ENCODE measurements around the gene GNS. TPM values are rescaled to one million over a fixed set of nuclear protein-coding genes. Genes with fewer than 3 reads are reported as not detected.

The GNS gene
- total RNA-seq, 1 donor from 2014 or later = 80.2 TPM

DNA sequence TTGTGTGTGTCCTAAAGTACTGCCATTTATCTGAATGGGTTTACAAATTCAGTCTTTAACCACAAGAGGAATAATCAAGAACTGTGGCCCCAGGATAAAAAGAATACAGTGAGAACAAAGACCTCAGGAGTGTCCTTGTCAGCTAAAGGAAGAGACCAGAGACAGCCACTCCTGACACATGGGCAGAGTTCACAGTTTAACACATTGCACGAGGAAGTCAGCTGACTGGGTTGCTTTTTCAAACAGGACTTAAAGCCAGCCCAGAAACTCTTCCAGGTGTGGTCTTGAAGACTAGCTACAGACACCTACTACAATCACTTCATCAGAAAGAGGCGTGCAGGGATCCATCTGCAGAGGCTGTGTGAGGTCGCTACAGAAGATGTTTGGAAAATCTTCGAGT lies 42.8 kb downstream of the GNS start:
- Mint-ChIP-seq H3K27ac (ENCODE audit: unreplicated experiment) (no peak overlapping the region), H3K27me3 (ENCODE audit: unreplicated experiment) (no peaks in the 10 kb centered on the region), H3K4me1 (ENCODE audit: unreplicated experiment) (peaks cover 4% of the 10 kb centered on the region), H3K36me3 (ENCODE audit: low read depth, unreplicated experiment) (peaks cover 35% of the 10 kb centered on the region), H3K4me3 (ENCODE audit: unreplicated experiment) (no peak overlapping the region), H3K9me3 (ENCODE audit: unreplicated experiment) (no peaks in the 10 kb centered on the region)
- DNase-seq (ENCODE audit: low spot score) = no peak
- TF ChIP-seq, protein P1, sequence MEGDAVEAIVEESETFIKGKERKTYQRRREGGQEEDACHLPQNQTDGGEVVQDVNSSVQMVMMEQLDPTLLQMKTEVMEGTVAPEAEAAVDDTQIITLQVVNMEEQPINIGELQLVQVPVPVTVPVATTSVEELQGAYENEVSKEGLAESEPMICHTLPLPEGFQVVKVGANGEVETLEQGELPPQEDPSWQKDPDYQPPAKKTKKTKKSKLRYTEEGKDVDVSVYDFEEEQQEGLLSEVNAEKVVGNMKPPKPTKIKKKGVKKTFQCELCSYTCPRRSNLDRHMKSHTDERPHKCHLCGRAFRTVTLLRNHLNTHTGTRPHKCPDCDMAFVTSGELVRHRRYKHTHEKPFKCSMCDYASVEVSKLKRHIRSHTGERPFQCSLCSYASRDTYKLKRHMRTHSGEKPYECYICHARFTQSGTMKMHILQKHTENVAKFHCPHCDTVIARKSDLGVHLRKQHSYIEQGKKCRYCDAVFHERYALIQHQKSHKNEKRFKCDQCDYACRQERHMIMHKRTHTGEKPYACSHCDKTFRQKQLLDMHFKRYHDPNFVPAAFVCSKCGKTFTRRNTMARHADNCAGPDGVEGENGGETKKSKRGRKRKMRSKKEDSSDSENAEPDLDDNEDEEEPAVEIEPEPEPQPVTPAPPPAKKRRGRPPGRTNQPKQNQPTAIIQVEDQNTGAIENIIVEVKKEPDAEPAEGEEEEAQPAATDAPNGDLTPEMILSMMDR (IDR thresholded peaks at IDR 0.05; ENCODE audit: unreplicated experiment) = no peak

DNA sequence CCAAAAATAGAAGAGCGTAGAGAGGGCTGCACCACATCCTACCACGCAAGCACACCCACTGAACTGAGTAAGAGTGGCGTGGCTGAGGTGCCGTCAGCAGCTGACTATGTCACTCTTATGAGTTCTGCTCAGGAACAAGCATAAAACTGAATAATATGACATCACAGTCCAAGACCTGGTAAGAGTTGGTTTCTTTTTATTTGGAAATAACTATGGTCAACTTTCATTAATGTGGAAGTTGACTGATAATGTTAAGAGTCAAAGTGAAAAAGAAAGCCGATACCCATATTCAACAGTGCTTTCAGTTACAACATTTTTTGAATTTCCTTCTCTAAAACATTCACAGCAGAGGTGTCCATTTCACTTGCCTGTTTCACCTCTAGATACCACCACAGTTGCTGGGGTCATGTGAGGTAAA lies 44.6 kb downstream of the GNS start:
- Mint-ChIP-seq H3K4me1 (ENCODE audit: unreplicated experiment) (peaks cover 4% of the 10 kb centered on the region), H3K9me3 (ENCODE audit: unreplicated experiment) (no peaks in the 10 kb centered on the region), H3K36me3 (ENCODE audit: low read depth, unreplicated experiment) (peaks cover 23% of the 10 kb centered on the region), H3K4me3 (ENCODE audit: unreplicated experiment) (no peak overlapping the region), H3K27ac (ENCODE audit: unreplicated experiment) (no peak overlapping the region), H3K27me3 (ENCODE audit: unreplicated experiment) (no peaks in the 10 kb centered on the region)
- TF ChIP-seq, protein P1 (IDR thresholded peaks at IDR 0.05; ENCODE audit: unreplicated experiment) = no peak
- no peak for DNase-seq (ENCODE audit: low spot score)

DNA sequence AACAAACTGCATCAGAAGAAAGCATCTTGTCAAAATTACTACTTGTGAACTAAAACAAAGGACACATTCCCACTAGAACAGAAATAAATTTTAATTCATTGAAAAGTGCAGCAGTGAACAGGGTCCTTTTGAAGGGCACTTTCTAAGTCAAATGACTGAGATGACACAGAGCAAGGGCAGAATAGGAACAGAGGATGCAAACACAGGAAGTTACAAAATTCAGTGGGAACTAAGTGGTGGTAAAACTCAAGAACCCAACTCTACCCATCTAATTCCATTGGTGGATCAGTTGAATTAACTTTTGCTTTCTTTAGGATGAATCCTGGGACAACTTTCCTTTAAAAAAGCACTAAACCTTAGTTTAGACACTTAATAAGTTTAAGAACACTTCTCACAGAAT lies 45.8 kb downstream of the GNS start:
- Mint-ChIP-seq H3K36me3 (ENCODE audit: low read depth, unreplicated experiment) (peaks cover 23% of the 10 kb centered on the region), H3K4me3 (ENCODE audit: unreplicated experiment) (no peak overlapping the region), H3K27me3 (ENCODE audit: unreplicated experiment) (no peaks in the 10 kb centered on the region), H3K9me3 (ENCODE audit: unreplicated experiment) (no peaks in the 10 kb centered on the region), H3K4me1 (ENCODE audit: unreplicated experiment) (peaks cover 4% of the 10 kb centered on the region), H3K27ac (ENCODE audit: unreplicated experiment) (no peak overlapping the region)
- DNase-seq (ENCODE audit: low spot score) = no peak
- TF ChIP-seq, protein P1 (IDR thresholded peaks at IDR 0.05; ENCODE audit: unreplicated experiment) = no peak

DNA sequence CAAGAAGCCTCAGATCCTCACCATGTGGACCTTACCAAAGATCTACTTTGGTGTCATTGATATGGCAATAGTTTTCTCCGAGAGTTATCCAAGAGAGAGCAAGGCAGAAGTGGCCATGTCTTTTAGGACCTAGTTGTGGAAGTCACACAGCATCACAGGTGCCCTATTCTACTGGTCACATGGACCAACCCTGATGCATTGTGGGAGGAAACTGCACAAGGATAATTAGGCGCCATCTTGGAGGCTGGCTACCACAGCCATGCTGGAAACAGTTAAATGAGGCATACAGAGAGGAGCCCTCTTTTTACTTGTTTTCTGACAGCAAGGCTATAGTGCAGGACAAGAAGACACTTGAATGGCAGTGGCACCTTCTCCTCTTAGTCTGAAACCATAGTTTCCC lies 49.8 kb downstream of the GNS start:
- TF ChIP-seq, protein P1 (IDR thresholded peaks at IDR 0.05; ENCODE audit: unreplicated experiment) = no peak
- no peaks in the 10 kb centered on the region for H3K27me3 Mint-ChIP-seq (ENCODE audit: unreplicated experiment)
- H3K27ac Mint-ChIP-seq (ENCODE audit: unreplicated experiment) = no peak overlapping the region
- peaks cover 5% of the 10 kb centered on the region for H3K36me3 Mint-ChIP-seq (ENCODE audit: low read depth, unreplicated experiment)
- peaks cover 13% of the 10 kb centered on the region for H3K4me1 Mint-ChIP-seq (ENCODE audit: unreplicated experiment)
- no peak overlapping the region for H3K4me3 Mint-ChIP-seq (ENCODE audit: unreplicated experiment)
- H3K9me3 Mint-ChIP-seq (ENCODE audit: unreplicated experiment) = no peaks in the 10 kb centered on the region
- no peak for DNase-seq (ENCODE audit: low spot score)

DNA sequence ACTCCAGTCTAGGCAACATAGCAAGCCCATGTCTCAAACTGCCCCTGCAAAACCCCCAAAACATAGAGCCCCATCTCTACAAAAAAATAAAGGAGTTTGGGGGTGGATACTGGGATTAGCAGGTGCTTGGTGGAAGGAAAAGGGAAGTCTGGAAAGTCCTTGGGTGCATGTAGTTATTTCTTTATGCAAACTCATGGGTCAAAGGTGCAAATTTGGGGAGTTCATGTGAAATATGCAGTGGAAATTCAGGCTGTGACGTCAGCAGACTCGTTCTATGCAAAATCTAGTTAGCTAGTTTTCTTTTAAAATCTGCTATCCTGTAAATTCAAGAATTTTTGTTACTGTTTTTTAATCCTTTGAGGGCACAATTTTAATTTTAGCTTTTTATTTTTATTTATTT lies 51.3 kb downstream of the GNS start:
- Mint-ChIP-seq H3K27me3 (ENCODE audit: unreplicated experiment) (no peaks in the 10 kb centered on the region), H3K27ac (ENCODE audit: unreplicated experiment) (no peak overlapping the region), H3K4me1 (ENCODE audit: unreplicated experiment) (peaks cover 9% of the 10 kb centered on the region), H3K9me3 (ENCODE audit: unreplicated experiment) (no peaks in the 10 kb centered on the region), H3K36me3 (ENCODE audit: low read depth, unreplicated experiment) (peaks cover under 1% of the 10 kb centered on the region), H3K4me3 (ENCODE audit: unreplicated experiment) (no peak overlapping the region)
- DNase-seq (ENCODE audit: low spot score) = no peak
- TF ChIP-seq, protein P1 (IDR thresholded peaks at IDR 0.05; ENCODE audit: unreplicated experiment) = no peak
